ENCODE measurements around the gene FKBP2. TPM values are rescaled to one million over a fixed set of nuclear protein-coding genes. Genes with fewer than 3 reads are reported as not detected.

Gene FKBP2
- total RNA-seq, 3 donors from 2014 or later (not counting 1 experiment from before 2014, with no cell fraction given) = 26.4 to 39.3 (median 30.3) TPM

- no peak overlapping the region for H3K27ac ChIP-seq (ENCODE audit: low read length)
- peaks cover 87% of the 10 kb centered on the region for H3K36me3 ChIP-seq (ENCODE audit: control insufficient read depth, insufficient read depth, low read length)
- 76% methylated on average over 2 of the region's 2 CpGs for WGBS (ENCODE audit: insufficient coverage)
- peaks cover 13% of the 10 kb centered on the region for H3K36me3 Mint-ChIP-seq
- H3K9me3 Mint-ChIP-seq = no peaks in the 10 kb centered on the region
- no peak overlapping the region for H3K4me3 ChIP-seq (ENCODE audit: low read length)
- ATAC-seq = no peak
- H3K4me1 ChIP-seq (ENCODE audit: control insufficient read depth, insufficient read depth, low read length) = no peaks in the 10 kb centered on the region
- H3K4me3 Mint-ChIP-seq = no peak overlapping the region
- H3K9me3 ChIP-seq (ENCODE audit: control insufficient read depth, insufficient read depth, low read length) = no peaks in the 10 kb centered on the region
- no peaks in the 10 kb centered on the region for H3K27me3 ChIP-seq (ENCODE audit: control insufficient read depth, insufficient read depth, low read length)
- no peak overlapping the region for H3K27ac Mint-ChIP-seq
- TF ChIP-seq CTCF (IDR thresholded peaks at IDR 0.05) = no peak
- H3K4me1 Mint-ChIP-seq = peaks cover 0 to 5% of the 10 kb centered on the region in 2 donors
- no peaks in the 10 kb centered on the region for H3K27me3 Mint-ChIP-seq (ENCODE audit: low read depth in 2 of 2)
- DNase-seq = no peak
- intact Hi-C loops (cut with micrococcal nuclease) = no loop called here
These were observed 42.4 kb upstream of the FKBP2 start for GRCh38 chr11:64198511-64198910.

- no peak overlapping the region for H3K27ac ChIP-seq (ENCODE audit: low read length)
- peaks cover 17 to 25% of the 10 kb centered on the region in 2 donors for H3K4me1 Mint-ChIP-seq
- ATAC-seq = no peak
- peaks cover 14% of the 10 kb centered on the region for H3K36me3 Mint-ChIP-seq
- WGBS (ENCODE audit: insufficient coverage) = 89% methylated on average over 3 of the region's 3 CpGs
- peaks cover 68% of the 10 kb centered on the region for H3K36me3 ChIP-seq (ENCODE audit: control insufficient read depth, insufficient read depth, low read length)
- H3K4me1 ChIP-seq (ENCODE audit: control insufficient read depth, insufficient read depth, low read length) = peaks cover 25% of the 10 kb centered on the region
- no peaks in the 10 kb centered on the region for H3K27me3 Mint-ChIP-seq (ENCODE audit: low read depth in 2 of 2)
- no peak for TF ChIP-seq CTCF (IDR thresholded peaks at IDR 0.05)
- H3K9me3 ChIP-seq (ENCODE audit: control insufficient read depth, insufficient read depth, low read length) = no peaks in the 10 kb centered on the region
- H3K27ac Mint-ChIP-seq = peak overlapping the region in 1 of 2 donors; percentile 48
- no peak overlapping the region for H3K4me3 ChIP-seq (ENCODE audit: low read length)
- H3K9me3 Mint-ChIP-seq = no peaks in the 10 kb centered on the region
- no peak overlapping the region for H3K4me3 Mint-ChIP-seq
- DNase-seq = no peak
- intact Hi-C loops (cut with micrococcal nuclease) = loop anchor here (5.0 kb wide), 1 partner anchor 451 kb away; no protein-coding TSS in a partner anchor
- H3K27me3 ChIP-seq (ENCODE audit: control insufficient read depth, insufficient read depth, low read length) = no peaks in the 10 kb centered on the region
These were observed 39.4 kb upstream of the FKBP2 start for GRCh38 chr11:64201543-64201942.

GRCh38 chr11:64202992-64203391 lies 37.9 kb upstream of the FKBP2 start:
- Histone ChIP-seq H3K36me3 (ENCODE audit: control insufficient read depth, insufficient read depth, low read length) (peaks cover 53% of the 10 kb centered on the region), H3K4me3 (ENCODE audit: low read length) (no peak overlapping the region), H3K9me3 (ENCODE audit: control insufficient read depth, insufficient read depth, low read length) (no peaks in the 10 kb centered on the region), H3K27ac (ENCODE audit: low read length) (no peak overlapping the region), H3K4me1 (ENCODE audit: control insufficient read depth, insufficient read depth, low read length) (peaks cover 37% of the 10 kb centered on the region), H3K27me3 (ENCODE audit: control insufficient read depth, insufficient read depth, low read length) (no peaks in the 10 kb centered on the region)
- Mint-ChIP-seq H3K27ac (no peak overlapping the region), H3K4me1 (peaks cover 22 to 37% of the 10 kb centered on the region in 2 donors), H3K36me3 (peaks cover 6% of the 10 kb centered on the region), H3K27me3 (ENCODE audit: low read depth in 2 of 2) (no peaks in the 10 kb centered on the region), H3K9me3 (no peaks in the 10 kb centered on the region), H3K4me3 (no peak overlapping the region)
- no peak for DNase-seq
- over 99% methylated on average over 9 of the region's 9 CpGs for WGBS (ENCODE audit: insufficient coverage)
- no peak for ATAC-seq
- intact Hi-C loops (cut with micrococcal nuclease) = loop anchor here (5.0 kb wide), 1 partner anchor 449 kb away; no protein-coding TSS in a partner anchor
- no peak for TF ChIP-seq CTCF (IDR thresholded peaks at IDR 0.05)
